ENCODE measurements around the gene PPM1H.
"Not testable (repeated sequence)": the region's sequence is repeated elsewhere in the genome, so short reads cannot be mapped to it uniquely, and the experiment has no call there.

The PPM1H gene

GRCh38 chr12:62738105-62738504 lies 196.8 kb downstream of the PPM1H start:
- Histone ChIP-seq H3K27me3 (ENCODE audit: control insufficient read depth, insufficient read depth, low read length) (no peaks in the 10 kb centered on the region), H3K4me3 (ENCODE audit: low read length) (no peak overlapping the region), H3K9ac (ENCODE audit: low read length) (no peak overlapping the region), H3K36me3 (ENCODE audit: control insufficient read depth, insufficient read depth, low read length) (no peaks in the 10 kb centered on the region), H3K4me1 (ENCODE audit: control insufficient read depth, insufficient read depth, low read length) (no peaks in the 10 kb centered on the region), H3K27ac (ENCODE audit: low read depth, low read length) (no peak overlapping the region)

GRCh38 chr12:62737615-62738014 lies 197.3 kb downstream of the PPM1H start:
- no peak overlapping the region for H3K9ac ChIP-seq (ENCODE audit: low read length)
- H3K27ac ChIP-seq (ENCODE audit: low read depth, low read length): no peak overlapping the region
- no peaks in the 10 kb centered on the region for H3K27me3 ChIP-seq (ENCODE audit: control insufficient read depth, insufficient read depth, low read length)
- H3K36me3 ChIP-seq (ENCODE audit: control insufficient read depth, insufficient read depth, low read length): no peaks in the 10 kb centered on the region
- no peak overlapping the region for H3K4me3 ChIP-seq (ENCODE audit: low read length)
- H3K4me1 ChIP-seq (ENCODE audit: control insufficient read depth, insufficient read depth, low read length): no peaks in the 10 kb centered on the region

- H3K4me1 ChIP-seq (ENCODE audit: control insufficient read depth, insufficient read depth, low read length): peaks cover 1% of the 10 kb centered on the region
- no peaks in the 10 kb centered on the region for H3K36me3 ChIP-seq (ENCODE audit: control insufficient read depth, insufficient read depth, low read length)
- no peak overlapping the region for H3K9ac ChIP-seq (ENCODE audit: low read length)
- H3K27me3 ChIP-seq (ENCODE audit: control insufficient read depth, insufficient read depth, low read length): no peaks in the 10 kb centered on the region
- H3K4me3 ChIP-seq (ENCODE audit: low read length): no peak overlapping the region
- no peak overlapping the region for H3K27ac ChIP-seq (ENCODE audit: low read depth, low read length)
Observed at GRCh38 chr12:62737188-62737587, 197.8 kb downstream of the PPM1H start.

GRCh38 chr12:62736596-62736995 lies 198.4 kb downstream of the PPM1H start:
- Histone ChIP-seq H3K27me3 (ENCODE audit: control insufficient read depth, insufficient read depth, low read length) (no peaks in the 10 kb centered on the region), H3K27ac (ENCODE audit: low read depth, low read length) (no peak overlapping the region), H3K36me3 (ENCODE audit: control insufficient read depth, insufficient read depth, low read length) (no peaks in the 10 kb centered on the region), H3K9ac (ENCODE audit: low read length) (no peak overlapping the region), H3K4me3 (ENCODE audit: low read length) (no peak overlapping the region), H3K4me1 (ENCODE audit: control insufficient read depth, insufficient read depth, low read length) (peaks cover 6% of the 10 kb centered on the region)

GRCh38 chr12:62732861-62733427 lies 202.0 kb downstream of the PPM1H start:
- H3K27ac ChIP-seq (ENCODE audit: low read depth, low read length): no peak overlapping the region
- no peaks in the 10 kb centered on the region for H3K27me3 ChIP-seq (ENCODE audit: control insufficient read depth, insufficient read depth, low read length)
- no peak overlapping the region for H3K9ac ChIP-seq (ENCODE audit: low read length)
- no peaks in the 10 kb centered on the region for H3K36me3 ChIP-seq (ENCODE audit: control insufficient read depth, insufficient read depth, low read length)
- H3K4me3 ChIP-seq (ENCODE audit: low read length): no peak overlapping the region
- H3K4me1 ChIP-seq (ENCODE audit: control insufficient read depth, insufficient read depth, low read length): peaks cover 17% of the 10 kb centered on the region

- peak overlapping the region; percentile 18 for H3K27ac ChIP-seq (ENCODE audit: low read depth, low read length)
- peaks cover 17% of the 10 kb centered on the region for H3K4me1 ChIP-seq (ENCODE audit: control insufficient read depth, insufficient read depth, low read length)
- peak overlapping the region; percentile 56 for H3K4me3 ChIP-seq (ENCODE audit: low read length)
- no peak overlapping the region for H3K9ac ChIP-seq (ENCODE audit: low read length)
- H3K36me3 ChIP-seq (ENCODE audit: control insufficient read depth, insufficient read depth, low read length): no peaks in the 10 kb centered on the region
- no peaks in the 10 kb centered on the region for H3K27me3 ChIP-seq (ENCODE audit: control insufficient read depth, insufficient read depth, low read length)
Observed at GRCh38 chr12:62731055-62731820, 203.7 kb downstream of the PPM1H start.

- H3K4me1 ChIP-seq (ENCODE audit: control insufficient read depth, insufficient read depth, low read length): peaks cover 17% of the 10 kb centered on the region
- no peaks in the 10 kb centered on the region for H3K27me3 ChIP-seq (ENCODE audit: control insufficient read depth, insufficient read depth, low read length)
- H3K36me3 ChIP-seq (ENCODE audit: control insufficient read depth, insufficient read depth, low read length): no peaks in the 10 kb centered on the region
- peak overlapping the region; percentile 16 for H3K27ac ChIP-seq (ENCODE audit: low read depth, low read length)
- H3K4me3 ChIP-seq (ENCODE audit: low read length): no peak overlapping the region
- H3K9ac ChIP-seq (ENCODE audit: low read length): no peak overlapping the region
Observed at GRCh38 chr12:62730649-62731048, 204.3 kb downstream of the PPM1H start.

GRCh38 chr12:62729579-62730544 lies 205.1 kb downstream of the PPM1H start:
- H3K27me3 ChIP-seq (ENCODE audit: control insufficient read depth, insufficient read depth, low read length); H3K4me3 ChIP-seq (ENCODE audit: low read length); H3K9ac ChIP-seq (ENCODE audit: low read length); H3K36me3 ChIP-seq (ENCODE audit: control insufficient read depth, insufficient read depth, low read length); H3K27ac ChIP-seq (ENCODE audit: low read depth, low read length): not testable (repeated sequence)
- peaks cover 19% of the 10 kb centered on the region for H3K4me1 ChIP-seq (ENCODE audit: control insufficient read depth, insufficient read depth, low read length)

GRCh38 chr12:62728741-62729140 lies 206.2 kb downstream of the PPM1H start:
- H3K27ac ChIP-seq (ENCODE audit: low read depth, low read length): no peak overlapping the region
- H3K4me3 ChIP-seq (ENCODE audit: low read length): no peak overlapping the region
- H3K36me3 ChIP-seq (ENCODE audit: control insufficient read depth, insufficient read depth, low read length): no peaks in the 10 kb centered on the region
- H3K9ac ChIP-seq (ENCODE audit: low read length): no peak overlapping the region
- peaks cover 19% of the 10 kb centered on the region for H3K4me1 ChIP-seq (ENCODE audit: control insufficient read depth, insufficient read depth, low read length)
- H3K27me3 ChIP-seq (ENCODE audit: control insufficient read depth, insufficient read depth, low read length): no peaks in the 10 kb centered on the region

GRCh38 chr12:62726471-62726980 lies 208.4 kb downstream of the PPM1H start:
- Histone ChIP-seq H3K27ac (ENCODE audit: low read depth, low read length) (no peak overlapping the region), H3K36me3 (ENCODE audit: control insufficient read depth, insufficient read depth, low read length) (no peaks in the 10 kb centered on the region), H3K4me3 (ENCODE audit: low read length) (no peak overlapping the region), H3K27me3 (ENCODE audit: control insufficient read depth, insufficient read depth, low read length) (no peaks in the 10 kb centered on the region), H3K4me1 (ENCODE audit: control insufficient read depth, insufficient read depth, low read length) (peaks cover 13% of the 10 kb centered on the region), H3K9ac (ENCODE audit: low read length) (no peak overlapping the region)

- no peak overlapping the region for H3K9ac ChIP-seq (ENCODE audit: low read length)
- H3K4me1 ChIP-seq (ENCODE audit: control insufficient read depth, insufficient read depth, low read length): peaks cover 5% of the 10 kb centered on the region
- no peaks in the 10 kb centered on the region for H3K36me3 ChIP-seq (ENCODE audit: control insufficient read depth, insufficient read depth, low read length)
- no peak overlapping the region for H3K4me3 ChIP-seq (ENCODE audit: low read length)
- H3K27me3 ChIP-seq (ENCODE audit: control insufficient read depth, insufficient read depth, low read length): no peaks in the 10 kb centered on the region
- no peak overlapping the region for H3K27ac ChIP-seq (ENCODE audit: low read depth, low read length)
Observed at GRCh38 chr12:62725781-62726180, 209.2 kb downstream of the PPM1H start.

- Histone ChIP-seq H3K4me3 (ENCODE audit: low read length) (no peak overlapping the region), H3K4me1 (ENCODE audit: control insufficient read depth, insufficient read depth, low read length) (peaks cover 2% of the 10 kb centered on the region), H3K27ac (ENCODE audit: low read depth, low read length) (no peak overlapping the region), H3K9ac (ENCODE audit: low read length) (no peak overlapping the region), H3K36me3 (ENCODE audit: control insufficient read depth, insufficient read depth, low read length) (no peaks in the 10 kb centered on the region), H3K27me3 (ENCODE audit: control insufficient read depth, insufficient read depth, low read length) (no peaks in the 10 kb centered on the region)
Observed at GRCh38 chr12:62724947-62725451, 210.0 kb downstream of the PPM1H start.
